ENCODE measurements around the gene AP1S1. TPM values are rescaled to one million over a fixed set of nuclear protein-coding genes. Genes with fewer than 3 reads are reported as not detected.
"Not testable (repeated sequence)": the region's sequence is repeated elsewhere in the genome, so short reads cannot be mapped to it uniquely, and the experiment has no call there.

The AP1S1 gene
- total RNA-seq, 6 donors from 2014 or later: 17.1 to 41.9 (median 33.8) TPM

DNA sequence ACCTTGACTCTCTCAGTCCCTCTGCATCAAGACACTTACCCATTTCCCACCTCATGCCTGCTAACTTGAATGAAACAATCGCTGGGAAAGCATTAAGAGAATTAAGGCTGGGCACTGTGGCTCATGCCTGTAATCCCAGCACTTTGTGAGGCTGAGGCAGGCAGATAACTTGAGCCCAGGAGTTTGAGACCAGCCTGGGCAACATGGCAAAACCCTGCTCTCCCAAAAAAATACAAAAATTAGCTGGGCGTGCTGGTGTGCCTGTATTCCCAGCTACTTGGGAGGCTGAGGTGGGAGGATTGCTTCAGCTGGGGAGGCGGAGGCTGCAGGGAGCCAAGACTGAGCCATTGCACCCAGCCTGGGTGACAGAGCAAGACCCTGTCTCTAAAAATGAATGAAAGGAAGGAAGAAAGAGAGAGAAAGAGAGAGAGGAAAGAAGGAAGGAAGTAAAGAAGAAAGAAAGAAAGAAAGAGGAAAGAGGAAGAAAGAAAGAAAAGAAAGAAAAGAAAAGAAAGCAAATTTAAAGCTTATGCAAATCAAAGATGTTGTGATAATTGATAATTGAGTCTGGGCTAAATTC lies 26.7 kb upstream of the AP1S1 start:
- 70 to 76% methylated on average over 3 of the region's 3 CpGs for WGBS, 2 donors
- Histone ChIP-seq H3K27ac (peak overlapping the region; percentile 49 to 86 (median 73)), H3K27me3 (no peaks in the 10 kb centered on the region), H3K9me3 (no peaks in the 10 kb centered on the region), H3K4me3 (peak overlapping the region; percentile 15 to 52 (median 35)), H3K4me1 (peaks cover 36 to 66% (median 45%) of the 10 kb centered on the region in 4 donors), H3K36me3 (peaks cover 5 to 24% (median 6%) of the 10 kb centered on the region in 4 donors)
- no peak for ATAC-seq (ENCODE audit: low FRiP score in 2 of 2)
- DNase-seq: no peak
- TF ChIP-seq CTCF (IDR thresholded peaks at IDR 0.05) (no peak), POLR2A (IDR thresholded peaks at IDR 0.05) (no peak), POLR2AphosphoS5 (IDR thresholded peaks at IDR 0.05) (no peak), EP300 (IDR thresholded peaks at IDR 0.05) (no peak)

DNA sequence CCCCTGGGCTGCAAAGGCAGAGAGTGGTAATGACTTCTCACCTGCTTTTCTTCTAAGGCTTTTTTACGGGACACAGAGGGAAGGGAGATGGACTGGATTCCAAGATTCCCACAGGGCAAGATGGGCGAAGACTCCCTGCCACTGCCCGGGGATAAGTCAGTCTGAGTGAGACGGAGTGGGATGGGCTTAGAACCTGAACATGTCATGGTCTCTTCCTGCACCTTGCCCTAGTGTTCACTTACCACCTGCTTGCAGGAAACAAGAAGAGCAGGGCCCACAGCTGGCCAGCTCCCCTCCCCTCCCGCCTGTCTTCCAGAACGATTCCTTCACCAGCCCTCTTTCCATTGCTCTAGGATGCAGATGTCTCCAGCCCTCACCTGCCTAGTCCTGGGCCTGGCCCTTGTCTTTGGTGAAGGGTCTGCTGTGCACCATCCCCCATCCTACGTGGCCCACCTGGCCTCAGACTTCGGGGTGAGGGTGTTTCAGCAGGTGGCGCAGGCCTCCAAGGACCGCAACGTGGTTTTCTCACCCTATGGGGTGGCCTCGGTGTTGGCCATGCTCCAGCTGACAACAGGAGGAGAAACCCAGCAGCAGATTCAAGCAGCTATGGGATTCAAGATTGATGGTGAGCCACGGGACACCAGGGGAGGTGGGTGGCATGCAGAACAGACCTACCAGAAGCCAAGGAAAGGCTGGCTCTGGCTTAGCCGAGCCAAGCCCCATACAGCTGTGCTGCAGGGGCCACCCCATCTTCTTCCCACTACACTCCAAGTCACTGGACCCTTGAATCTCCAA lies 26.0 kb upstream of the AP1S1 start:
- 78% methylated on average over 10 to 14 of the region's 14 CpGs for WGBS, 2 donors
- DNase-seq (no peak), ATAC-seq (ENCODE audit: low FRiP score in 2 of 2) (no peak)
- Histone ChIP-seq H3K27me3 (no peaks in the 10 kb centered on the region), H3K36me3 (peaks cover 5 to 30% (median 7%) of the 10 kb centered on the region in 4 donors), H3K9me3 (no peaks in the 10 kb centered on the region), H3K4me3 (peak overlapping the region in 3 of 4 donors; percentile 31 to 52 (median 39)), H3K27ac (peak overlapping the region; percentile 49 to 86 (median 73)), H3K4me1 (peaks cover 32 to 60% (median 38%) of the 10 kb centered on the region in 4 donors)
- TF ChIP-seq POLR2AphosphoS5 (IDR thresholded peaks at IDR 0.05): peak in 1 of 2 donors; percentile 58
- no peak for TF ChIP-seq POLR2A (IDR thresholded peaks at IDR 0.05)

- 67 to 88% methylated on average over 3 of the region's 3 CpGs for WGBS, 2 donors
- peaks cover 5 to 44% (median 13%) of the 10 kb centered on the region in 4 donors for H3K36me3 ChIP-seq
Observed at GRCh38 chr7:101129603-101130117, 24.6 kb upstream of the AP1S1 start.

DNA sequence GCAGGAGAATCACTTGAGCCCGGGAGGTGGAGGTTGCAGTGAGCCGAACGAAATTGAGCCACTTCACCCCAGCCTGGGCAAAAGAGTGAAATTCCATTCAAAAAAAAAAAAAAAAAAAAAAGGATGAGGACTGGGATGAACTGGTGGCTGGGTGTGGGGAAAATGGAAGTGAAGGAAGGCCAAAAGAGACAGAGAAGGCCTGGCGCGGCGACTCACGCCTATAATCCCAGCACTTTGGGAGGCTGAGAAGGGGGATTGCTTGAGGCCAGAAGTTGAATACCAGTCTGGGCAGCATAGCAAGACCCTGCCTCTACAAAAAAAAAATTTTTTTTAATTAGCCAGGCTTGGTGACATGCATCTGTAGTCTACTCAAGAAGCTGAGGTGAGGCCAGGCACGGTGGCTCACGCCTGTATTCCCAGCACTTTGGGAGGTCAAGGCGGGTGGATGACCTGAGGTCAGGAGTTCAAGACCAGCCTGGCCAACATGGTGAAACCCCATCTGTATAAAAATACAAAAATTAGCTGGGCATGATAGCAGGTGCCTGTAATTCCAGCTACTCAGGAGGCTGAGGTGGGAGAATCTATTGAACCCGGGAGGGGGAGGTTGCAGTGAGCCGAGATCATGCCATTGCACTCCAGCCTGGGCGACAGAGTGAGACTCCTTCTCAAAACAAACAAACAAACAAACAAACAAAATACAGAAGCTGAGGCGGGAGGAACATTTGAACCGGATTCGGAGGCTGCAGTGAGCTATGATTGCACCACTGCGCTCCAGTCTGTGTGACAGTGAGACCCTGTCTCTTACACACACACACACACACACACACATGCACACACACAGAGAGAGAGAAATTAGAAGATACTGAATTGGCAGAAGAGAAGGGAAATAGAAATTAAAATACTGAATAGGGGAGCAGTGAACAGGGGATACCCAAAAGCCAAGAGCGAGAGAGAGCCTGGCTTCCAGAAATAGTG lies 21.4 kb upstream of the AP1S1 start:
- DNase-seq; H3K9me3 ChIP-seq; ATAC-seq (ENCODE audit: low FRiP score in 2 of 2); H3K4me3 ChIP-seq; H3K27me3 ChIP-seq: not testable (repeated sequence)
- H3K36me3 ChIP-seq: peaks cover 5 to 65% (median 28%) of the 10 kb centered on the region in 4 donors
- peaks cover 5 to 18% (median 15%) of the 10 kb centered on the region in 4 donors for H3K4me1 ChIP-seq
- H3K27ac ChIP-seq: peak overlapping the region in 1 of 4 donors; percentile 11
- TF ChIP-seq POLR2AphosphoS5 (IDR thresholded peaks at IDR 0.05): peak in 1 of 2 donors; percentile 27
- WGBS, 2 donors: 84 to 89% methylated on average over 18 of the region's 18 CpGs

More at GRCh38 chr7:101129603-101130117, 24.6 kb upstream of the AP1S1 start:
- H3K4me1 ChIP-seq: peaks cover 20 to 46% (median 25%) of the 10 kb centered on the region in 4 donors
- no peaks in the 10 kb centered on the region for H3K9me3 ChIP-seq
- H3K4me3 ChIP-seq: peak overlapping the region in 1 of 4 donors; percentile 52
- TF ChIP-seq POLR2AphosphoS5 (IDR thresholded peaks at IDR 0.05) (no peak), CTCF (IDR thresholded peaks at IDR 0.05) (no peak), EP300 (IDR thresholded peaks at IDR 0.05) (no peak), POLR2A (IDR thresholded peaks at IDR 0.05) (no peak)
- no peak for DNase-seq
- H3K27me3 ChIP-seq: no peaks in the 10 kb centered on the region
- ATAC-seq (ENCODE audit: low FRiP score in 2 of 2): no peak
- H3K27ac ChIP-seq: no peak overlapping the region

DNA sequence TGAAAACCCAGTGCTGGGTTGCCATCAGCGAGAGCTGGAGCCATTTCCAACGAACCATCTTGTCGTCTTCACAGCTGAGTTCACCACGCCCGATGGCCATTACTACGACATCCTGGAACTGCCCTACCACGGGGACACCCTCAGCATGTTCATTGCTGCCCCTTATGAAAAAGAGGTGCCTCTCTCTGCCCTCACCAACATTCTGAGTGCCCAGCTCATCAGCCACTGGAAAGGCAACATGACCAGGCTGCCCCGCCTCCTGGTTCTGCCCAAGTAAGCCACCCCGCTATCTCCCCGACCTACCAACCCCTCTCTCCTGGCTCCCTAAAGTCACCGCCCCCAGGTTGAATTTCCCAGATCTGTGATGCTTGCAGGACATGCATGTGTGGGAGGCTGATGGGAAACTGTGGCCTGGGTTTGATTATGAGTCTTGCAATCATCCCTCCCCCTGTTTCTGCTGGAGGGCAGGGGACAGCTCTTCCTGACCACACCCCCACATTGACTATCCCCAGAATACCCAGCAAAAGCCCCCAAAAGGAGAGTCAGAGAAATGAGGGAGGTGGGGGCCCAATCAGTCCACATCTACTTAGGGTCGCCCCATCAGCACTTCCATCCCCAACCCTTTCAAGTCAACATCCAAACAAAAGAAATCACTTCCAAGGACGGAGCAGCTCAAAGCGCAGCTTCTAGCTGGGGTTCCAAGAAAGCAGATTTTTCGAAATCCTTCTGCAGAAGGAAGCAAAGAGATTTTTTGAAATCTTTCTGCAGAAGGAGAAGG lies 20.5 kb upstream of the AP1S1 start:
- no peak for ATAC-seq (ENCODE audit: low FRiP score in 2 of 2)
- Histone ChIP-seq H3K36me3 (peaks cover 5 to 65% (median 28%) of the 10 kb centered on the region in 4 donors), H3K27ac (peak overlapping the region in 1 of 4 donors; percentile 11), H3K27me3 (no peaks in the 10 kb centered on the region), H3K4me1 (peaks cover 14 to 26% (median 20%) of the 10 kb centered on the region in 4 donors), H3K9me3 (no peaks in the 10 kb centered on the region), H3K4me3 (no peak overlapping the region)
- no peak for DNase-seq
- TF ChIP-seq POLR2A (IDR thresholded peaks at IDR 0.05) (no peak), CTCF (IDR thresholded peaks at IDR 0.05) (no peak), EP300 (IDR thresholded peaks at IDR 0.05) (no peak), POLR2AphosphoS5 (IDR thresholded peaks at IDR 0.05) (peak in 1 of 2 donors; percentile 33)
- 84 to 85% methylated on average over 13 to 14 of the region's 15 CpGs for WGBS, 2 donors

Measured in upper lobe of left lung (tissue), 6 donors.